ENCODE results near the gene ZBTB21.

- no peak for TF ChIP-seq CTCF (IDR thresholded peaks at IDR 0.05 in 8 of 11, conservative IDR thresholded peaks at IDR 0.05 in 3 of 11)
- TF ChIP-seq POLR2AphosphoS5 (IDR thresholded peaks at IDR 0.05): no peak
- TF ChIP-seq POLR2A (IDR thresholded peaks at IDR 0.05): no peak
These were observed 2.2 kb upstream of the ZBTB21 start for GRCh38 chr21:42012344-42012743.

All from spleen (tissue), 7 donors.